SK-N-SH (cell line): ENCODE data around the gene CNN2. TPM values are rescaled to one million over a fixed set of nuclear protein-coding genes. Genes with fewer than 3 reads are reported as not detected.

Source experiments
- CTCF ChIA-PET: fragments of 300-600, 350-600 bp; formaldehyde crosslinking; extraction: SDS; loops from one replicate; lab custom pipeline; 2021; lab: Yijun Ruan, JAX
- POLR2A ChIA-PET: fragments of 350-600 bp; sonication (Branson Sonifier 250); formaldehyde crosslinking; extraction: SDS; loops from one replicate; lab custom pipeline; 2020; ENCODE audit warnings: antibody characterized with exemption, inconsistent platforms; lab: Yijun Ruan, JAX
- DNase-seq: peaks from one replicate; pipeline ENCODE4 v3.0.0; 2012
- H2AFZ ChIP-seq: fragments of 200-600 bp; sonication (generic); 2 replicates; pipeline ENCODE4 v1.8.1; 2016; ENCODE audit warnings: antibody characterized with exemption, mild to moderate bottlenecking, low read depth
- H3F3A ChIP-seq: fragments of 200-600 bp; sonication (generic); replicated peaks from 2 replicates; pipeline ENCODE3; 2016; ENCODE audit warnings: antibody characterized with exemption, mild to moderate bottlenecking; ENCODE audit not compliant: insufficient read depth
- H3K27ac ChIP-seq, 2 experiments: fragments of 200-500 bp in 1 of 2; fragments of 200-600 bp in 1 of 2; sonication (Bioruptor generic) in 1 of 2; sonication (generic), shearing (Covaris generic) in 1 of 2; 2 replicates each; pipeline versions ENCODE4 v1.5.1 to v1.6.1; 2014 to 2016; ENCODE audit warnings: low read depth in 2 of 2, inconsistent platforms in 1 of 2, low read length in 1 of 2, mild to moderate bottlenecking in 1 of 2, mixed read lengths in 1 of 2
- H3K27me3 ChIP-seq: fragments of 200-600 bp; sonication (generic), shearing (Covaris generic); 2 replicates; pipeline ENCODE4 v1.6.1; 2016; ENCODE audit warnings: mixed run types; ENCODE audit not compliant: insufficient read depth
- H3K36me3 ChIP-seq, 2 experiments: fragments of 200-500 bp in 1 of 2; fragments of 200-600 bp in 1 of 2; sonication (Bioruptor generic) in 1 of 2; sonication (generic) in 1 of 2; replicated peaks in 1 of 2; 2 replicates each; pipeline versions ENCODE3 to v1.5.1; 2014 to 2016; ENCODE audit warnings: low read length in 1 of 2, mild to moderate bottlenecking in 1 of 2; ENCODE audit not compliant: insufficient read depth in 2 of 2, control insufficient read depth in 1 of 2
- H3K4me1 ChIP-seq, 2 experiments: fragments of 200-500 bp in 1 of 2; fragments of 200-600 bp in 1 of 2; sonication (Bioruptor generic) in 1 of 2; sonication (generic), shearing (Covaris generic) in 1 of 2; 2 replicates each; pipeline versions ENCODE4 v1.5.1 to v1.6.1; 2014 to 2016; ENCODE audit warnings: low read depth in 1 of 2, low read length in 1 of 2, mixed run types in 1 of 2; ENCODE audit not compliant: insufficient read depth in 2 of 2, control insufficient read depth in 1 of 2
- H3K4me2 ChIP-seq: fragments of 200-600 bp; sonication (generic), shearing (Covaris generic); 2 replicates; pipeline ENCODE4 v1.6.1; 2017; ENCODE audit warnings: mixed run types
- H3K4me3 ChIP-seq, 2 experiments: fragments of 200-500 bp in 1 of 2; fragments of 200-600 bp in 1 of 2; sonication (Bioruptor generic) in 1 of 2; sonication (generic), shearing (Covaris generic) in 1 of 2; 2 replicates each; pipeline versions ENCODE4 v1.5.1 to v1.8.1; 2014 to 2016; ENCODE audit warnings: low read depth in 2 of 2, inconsistent platforms in 1 of 2, low read length in 1 of 2, mild to moderate bottlenecking in 1 of 2, mixed read lengths in 1 of 2, moderate library complexity in 1 of 2
- H3K79me2 ChIP-seq: fragments of 200-600 bp; sonication (generic); 2 replicates; pipeline ENCODE4 v1.8.1; 2017; ENCODE audit warnings: mild to moderate bottlenecking; ENCODE audit not compliant: insufficient read depth
- H3K9ac ChIP-seq: fragments of 200-600 bp; sonication (generic); 2 replicates; pipeline ENCODE4 v1.6.1; 2017; ENCODE audit warnings: mixed run types
- H3K9me2 ChIP-seq: fragments of 200-600 bp; sonication (generic); 2 replicates; pipeline ENCODE4 v1.6.1; 2017; ENCODE audit warnings: mixed run types
- H3K9me3 ChIP-seq: fragments of 200-600 bp; sonication (generic); 2 replicates; pipeline ENCODE4 v1.6.1; 2017; ENCODE audit warnings: mixed run types, mild to moderate bottlenecking, moderate library complexity
- H4K20me1 ChIP-seq: fragments of 200-600 bp; sonication (generic); 2 replicates; pipeline ENCODE4 v1.6.1; 2017; ENCODE audit warnings: mild to moderate bottlenecking, mixed run types; ENCODE audit not compliant: insufficient read depth
- CTCF ChIP-seq: fragments of 200-600 bp; sonication (generic); IDR thresholded peaks from 2 replicates; pipeline ENCODE4 v1.6.1; 2017; ENCODE audit warnings: antibody characterized with exemption, mild to moderate bottlenecking, moderate library complexity
- FOSL2 ChIP-seq: IDR thresholded peaks from 2 replicates; pipeline ENCODE4 v1.4.0; 2012; ENCODE audit warnings: low read depth, mild to moderate bottlenecking, moderate library complexity, borderline replicate concordance
- FOXM1 ChIP-seq: IDR thresholded peaks from 2 replicates; pipeline ENCODE4 v1.4.0; 2012; ENCODE audit warnings: low read depth, mild to moderate bottlenecking
- GABPA ChIP-seq: IDR thresholded peaks from 2 replicates; pipeline ENCODE4 v1.4.0; 2012; ENCODE audit warnings: low read depth, mild to moderate bottlenecking
- GATA2 ChIP-seq: sonication (generic); formaldehyde crosslinking; IDR thresholded peaks from 2 replicates; pipeline ENCODE4 v1.5.0; 2020; ENCODE audit warnings: mild to moderate bottlenecking, missing genetic modification reagents
- MEF2A ChIP-seq: IDR thresholded peaks from 2 replicates; pipeline ENCODE4 v1.4.0; 2012; ENCODE audit warnings: low read depth, borderline replicate concordance
- MXI1 ChIP-seq: IDR thresholded peaks from 2 replicates; pipeline ENCODE4 v1.6.1; 2012; ENCODE audit warnings: mild to moderate bottlenecking, low read depth, low read length, improper control_type of control experiment
- NRF1 ChIP-seq: IDR thresholded peaks from 2 replicates; pipeline ENCODE4 v1.6.1; 2012; ENCODE audit warnings: low read depth, mild to moderate bottlenecking, low read length
- PBX3 ChIP-seq: IDR thresholded peaks from 2 replicates; pipeline ENCODE4; 2012
- RAD21 ChIP-seq: IDR thresholded peaks from 2 replicates; pipeline ENCODE4 v1.6.1; 2012; ENCODE audit warnings: mild to moderate bottlenecking, low read length
- RFX5 ChIP-seq: IDR thresholded peaks from 2 replicates; pipeline ENCODE4 v1.6.1; 2012; ENCODE audit warnings: mild to moderate bottlenecking, improper control_type of control experiment, low read length
- RXRA ChIP-seq: IDR thresholded peaks from 2 replicates; pipeline ENCODE4 v1.4.0; 2012; ENCODE audit warnings: low read depth, mild to moderate bottlenecking, borderline replicate concordance
- SIN3A ChIP-seq: IDR thresholded peaks from 2 replicates; pipeline ENCODE4 v1.6.1; 2012; ENCODE audit warnings: low read depth, mild to moderate bottlenecking, low read length, moderate library complexity, borderline replicate concordance
- SMC3 ChIP-seq: IDR thresholded peaks from 2 replicates; pipeline ENCODE4 v1.6.1; 2012; ENCODE audit warnings: low read depth, low read length, improper control_type of control experiment
- TAF1 ChIP-seq: IDR thresholded peaks from 2 replicates; pipeline ENCODE4 v1.6.1; 2012; ENCODE audit warnings: low read depth, mild to moderate bottlenecking, low read length, moderate library complexity, borderline replicate concordance
- TCF12 ChIP-seq: IDR thresholded peaks from 2 replicates; pipeline ENCODE4 v1.4.0; 2012
- TEAD4 ChIP-seq: IDR thresholded peaks from 2 replicates; pipeline ENCODE4 v1.4.0; 2012; ENCODE audit warnings: mild to moderate bottlenecking, borderline replicate concordance; ENCODE audit not compliant: insufficient read depth
- USF1 ChIP-seq: IDR thresholded peaks from 2 replicates; pipeline ENCODE4 v1.4.0; 2012; ENCODE audit warnings: low read depth, borderline replicate concordance
- ZBTB33 ChIP-seq: IDR thresholded peaks from 2 replicates; pipeline ENCODE4 v1.4.0; 2012; ENCODE audit warnings: low read depth, borderline replicate concordance
- WGBS: methylation state at CpG from one replicate; pipeline ENCODE4 v1.1.6; 2017; ENCODE audit warnings: low lambda C conversion rate; 5-methylcytosine and 5-hydroxymethylcytosine counted together
- polyA plus RNA-seq, 3 experiments: library from polyadenylated mRNA; depleted of rRNA; stranded (reverse); fragments of >200 nt; gene quantifications; 2 replicates each; pipeline ENCODE4 v1.2.3, GENCODE V29; 2012

Gene CNN2
- polyA plus RNA-seq, 1 of the 3 experiments (the other 2 are of a cell fraction) = 279 TPM

GRCh38 chr19:1051791-1052190 lies 25.4 kb downstream of the CNN2 start:
- POLR2A ChIA-PET = no interaction called here
- no peaks in the 10 kb centered on the region for H3K4me1 ChIP-seq
- TF ChIP-seq TAF1 (no peak), SMC3 (no peak), SIN3A (no peak)
- TF ChIP-seq, all 33 proteins: peak for 0
- no peaks in the 10 kb centered on the region for H3K9me2 ChIP-seq
- no peak overlapping the region for H3K4me2 ChIP-seq
- CTCF ChIA-PET = no interaction called here
- no peaks in the 10 kb centered on the region for H3K36me3 ChIP-seq
- peaks cover under 1% of the 10 kb centered on the region; the same call in 1 of the 2 replicates for H3K9me3 ChIP-seq
- 57% methylated on average over 14 of the region's 17 CpGs for WGBS
- no peak overlapping the region for H3K4me3 ChIP-seq
- H3K9ac ChIP-seq = no peak overlapping the region
- H4K20me1 ChIP-seq = no peaks in the 10 kb centered on the region
- H3K79me2 ChIP-seq = no peaks in the 10 kb centered on the region
- no peak overlapping the region for H3K27ac ChIP-seq
- no peak overlapping the region for H2AFZ ChIP-seq
- DNase-seq = no peak
- H3K27me3 ChIP-seq = no peaks in the 10 kb centered on the region
- H3F3A ChIP-seq = peaks cover 4% of the 10 kb centered on the region

- H3K79me2 ChIP-seq = no peaks in the 10 kb centered on the region
- H3K4me3 ChIP-seq = no peak overlapping the region
- 67% methylated on average over 5 of the region's 5 CpGs for WGBS
- H3K9me2 ChIP-seq = no peaks in the 10 kb centered on the region
- no peaks in the 10 kb centered on the region for H3K4me1 ChIP-seq
- peaks cover 4% of the 10 kb centered on the region for H3F3A ChIP-seq
- CTCF ChIA-PET = no interaction called here
- no peak overlapping the region for H3K27ac ChIP-seq
- H4K20me1 ChIP-seq = no peaks in the 10 kb centered on the region
- no peak for DNase-seq
- no peak overlapping the region for H3K9ac ChIP-seq
- no peak overlapping the region for H3K4me2 ChIP-seq
- H2AFZ ChIP-seq = no peak overlapping the region
- H3K27me3 ChIP-seq = no peaks in the 10 kb centered on the region
- TF ChIP-seq RAD21 (no peak), RXRA (no peak), RFX5 (no peak), CTCF (no peak), USF1 (no peak), GATA2 (CRISPR knock-in tag) (no peak), MXI1 (no peak), PBX3 (no peak), SIN3A (no peak), TCF12 (no peak), MEF2A (no peak), NRF1 (no peak), FOSL2 (no peak), FOXM1 (no peak), ZBTB33 (no peak), GABPA (no peak), TEAD4 (no peak)
- POLR2A ChIA-PET = no interaction called here
- no peaks in the 10 kb centered on the region for H3K36me3 ChIP-seq
- H3K9me3 ChIP-seq = peaks cover 8% of the 10 kb centered on the region; the same call in 1 of the 2 replicates
Measured at GRCh38 chr19:1052349-1052975, 26.1 kb downstream of the CNN2 start.
